GM18498 (cell line): Measurements from ENCODE around the gene NAGS.
"Not testable (repeated sequence)": the region's sequence is repeated elsewhere in the genome, so short reads cannot be mapped to it uniquely, and the experiment has no call there.

Experiments used
- ATAC-seq: cut with Tn5 transposase; IDR thresholded peaks from one replicate; pipeline ENCODE4 v1.9.1; 2021; ENCODE audit warnings: mild to moderate bottlenecking, moderate library complexity; ENCODE audit not compliant: unreplicated experiment

Gene NAGS

DNA sequence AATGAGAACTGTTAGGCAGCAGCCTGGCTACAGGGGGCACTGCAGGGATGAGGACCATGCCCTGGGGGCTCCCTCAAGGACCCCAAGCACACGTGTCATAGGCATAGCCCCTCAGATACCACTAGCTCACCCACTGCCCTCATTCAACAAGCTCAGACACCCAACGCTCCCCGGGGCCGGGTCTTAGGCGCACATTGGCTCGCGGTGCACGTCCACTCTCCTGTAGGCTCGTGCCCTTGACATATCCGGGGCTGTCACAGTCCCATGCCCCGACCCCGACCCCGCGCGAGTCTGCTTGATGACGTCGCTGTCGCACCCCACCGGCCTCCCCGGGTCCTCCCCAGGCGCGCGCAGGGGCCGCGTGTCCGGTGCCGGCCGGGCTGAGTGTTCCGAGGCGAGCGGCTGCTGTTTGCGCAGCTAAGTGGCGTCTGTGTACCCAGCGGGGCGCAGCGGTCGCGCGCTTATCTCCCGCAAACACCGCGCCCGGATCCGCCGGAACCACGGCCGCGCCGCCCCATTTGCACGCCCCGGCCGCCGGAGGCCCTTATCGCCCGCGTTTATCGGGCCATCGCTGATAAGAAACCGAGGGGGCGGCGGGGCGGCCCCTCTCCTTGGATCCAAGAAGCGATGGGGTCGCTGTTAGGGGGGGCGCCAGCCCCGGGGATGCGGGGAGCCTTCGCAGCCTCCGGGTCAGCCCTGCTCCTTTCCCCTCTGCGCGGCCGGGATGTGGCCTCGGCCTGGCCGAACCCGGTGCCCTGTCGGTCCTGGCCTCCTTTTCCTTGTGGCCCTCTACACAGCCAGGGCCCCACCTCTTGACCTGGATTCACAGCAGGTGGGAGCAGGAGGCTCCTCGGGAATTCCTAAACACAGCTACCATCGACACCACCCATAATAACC, 20.7 kb upstream of the NAGS start:
- ATAC-seq: no peak

DNA sequence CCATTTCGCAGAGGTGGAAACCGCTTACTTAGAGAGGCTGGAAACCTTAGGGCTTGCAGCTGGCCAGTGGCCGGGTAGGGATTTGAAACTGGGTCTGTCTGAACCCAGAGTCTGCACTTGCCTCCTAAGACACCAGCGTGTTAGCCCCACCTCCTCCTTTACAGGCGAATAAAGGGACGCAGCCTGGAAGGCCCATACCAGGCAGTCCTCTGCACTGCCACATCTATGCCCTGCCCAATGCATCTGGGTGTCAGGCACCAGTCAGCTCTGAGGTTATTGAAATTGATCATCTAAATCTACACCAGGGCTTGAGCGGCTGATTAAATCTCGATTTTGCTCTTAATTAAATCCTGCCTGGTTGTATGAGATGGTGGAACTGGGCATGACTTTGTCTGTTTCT, 19.9 kb upstream of the NAGS start:
- no peak for ATAC-seq

DNA sequence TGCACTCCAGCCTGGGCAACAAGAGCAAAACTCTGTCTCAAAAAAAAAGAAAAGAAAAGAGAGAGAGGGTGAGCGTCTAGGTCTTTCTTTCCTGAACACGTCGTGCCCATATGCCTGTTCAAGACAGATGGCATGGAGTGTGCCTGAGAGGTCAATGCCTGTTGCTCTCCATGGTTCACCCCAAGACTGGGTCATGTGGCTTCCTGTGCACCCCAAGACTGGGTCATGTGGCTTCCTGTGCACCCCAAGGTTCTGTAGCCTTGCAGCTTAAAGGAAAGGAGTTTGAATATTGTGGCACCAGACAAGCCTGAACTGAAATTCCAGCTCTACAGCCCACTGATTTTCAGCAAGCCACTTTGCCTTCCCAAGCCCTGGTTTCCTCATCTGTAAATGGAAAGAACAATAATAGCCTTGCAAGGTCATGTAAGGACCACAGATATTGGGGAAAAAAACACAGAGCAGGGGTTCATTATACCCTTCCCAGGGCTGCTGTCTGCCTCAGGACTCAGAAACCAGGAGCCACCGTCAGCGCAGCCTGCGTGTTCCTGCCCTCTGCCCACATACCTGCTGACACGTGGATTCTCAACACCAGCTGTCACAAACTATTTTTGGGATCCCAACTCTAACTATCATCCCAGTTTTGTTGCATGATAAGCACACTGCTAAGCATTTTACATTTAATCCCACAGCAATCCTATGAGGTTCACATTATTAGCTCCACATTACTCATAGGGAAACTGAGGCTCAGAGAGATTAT, 18.0 kb upstream of the NAGS start:
- no peak for ATAC-seq

DNA sequence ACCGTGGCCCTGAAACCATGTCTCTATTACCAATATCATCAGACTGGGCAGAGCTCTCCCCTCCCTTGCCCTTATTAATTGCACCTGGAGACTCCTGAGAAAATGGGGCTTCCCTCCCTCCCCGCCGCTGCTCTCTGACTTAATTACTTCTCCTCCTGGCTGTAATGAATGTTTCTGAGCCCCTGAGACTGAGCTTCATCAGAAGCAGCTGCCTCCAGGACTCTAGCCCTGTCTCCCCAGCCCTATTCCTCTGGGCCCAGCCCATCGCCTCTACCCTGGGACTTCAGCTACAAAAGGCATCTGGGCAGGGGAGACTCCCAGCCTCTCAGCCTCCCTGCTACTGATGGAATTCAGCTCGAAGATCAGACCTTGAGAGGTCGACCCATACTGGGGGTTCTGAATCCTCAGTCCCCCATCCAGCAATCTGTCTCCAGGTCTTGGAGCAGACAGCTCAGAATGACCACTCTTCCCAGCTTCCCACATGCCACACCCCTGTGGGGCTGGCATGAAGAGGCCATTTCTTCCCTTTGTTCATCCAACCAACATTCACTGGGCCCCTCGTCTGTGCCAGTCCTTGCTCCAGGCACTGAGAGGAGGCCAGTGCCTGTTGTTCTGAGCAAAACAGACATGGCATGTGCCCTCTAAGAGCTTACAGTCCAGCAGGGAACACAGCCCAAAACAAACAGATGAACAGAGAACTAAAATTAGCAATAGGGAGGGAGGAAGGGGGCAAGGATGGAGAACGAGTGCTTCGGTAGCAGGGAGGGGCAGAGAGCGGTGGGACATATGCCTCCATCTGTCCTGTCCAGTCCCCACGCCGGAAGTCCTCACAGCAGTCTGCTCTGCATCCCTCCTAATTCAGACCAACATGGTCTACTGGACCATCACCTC, 17.0 kb upstream of the NAGS start:
- ATAC-seq: no peak

DNA sequence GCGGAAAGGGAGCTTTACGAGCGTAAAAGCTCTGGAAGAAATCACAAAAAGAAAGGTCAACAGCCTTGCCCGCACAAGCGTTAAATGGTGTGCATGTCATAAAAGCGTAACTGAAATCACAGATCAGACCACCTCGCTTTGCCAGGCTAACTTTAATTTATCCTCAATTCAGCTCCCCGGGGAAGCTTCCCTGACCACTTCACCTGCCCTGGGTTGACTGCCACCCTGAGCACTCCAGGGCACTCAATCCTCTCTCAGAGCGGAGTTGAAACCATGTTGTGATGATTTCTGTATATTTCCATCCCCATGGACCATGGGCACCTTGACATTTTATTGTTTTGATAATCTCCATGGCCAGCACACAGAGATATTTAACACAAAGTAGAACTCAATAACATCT, 16.1 kb upstream of the NAGS start:
- no peak for ATAC-seq

- ATAC-seq: no peak
These were observed 11.8 kb upstream of the NAGS start for GRCh38 chr17:43992641-43993040.

DNA sequence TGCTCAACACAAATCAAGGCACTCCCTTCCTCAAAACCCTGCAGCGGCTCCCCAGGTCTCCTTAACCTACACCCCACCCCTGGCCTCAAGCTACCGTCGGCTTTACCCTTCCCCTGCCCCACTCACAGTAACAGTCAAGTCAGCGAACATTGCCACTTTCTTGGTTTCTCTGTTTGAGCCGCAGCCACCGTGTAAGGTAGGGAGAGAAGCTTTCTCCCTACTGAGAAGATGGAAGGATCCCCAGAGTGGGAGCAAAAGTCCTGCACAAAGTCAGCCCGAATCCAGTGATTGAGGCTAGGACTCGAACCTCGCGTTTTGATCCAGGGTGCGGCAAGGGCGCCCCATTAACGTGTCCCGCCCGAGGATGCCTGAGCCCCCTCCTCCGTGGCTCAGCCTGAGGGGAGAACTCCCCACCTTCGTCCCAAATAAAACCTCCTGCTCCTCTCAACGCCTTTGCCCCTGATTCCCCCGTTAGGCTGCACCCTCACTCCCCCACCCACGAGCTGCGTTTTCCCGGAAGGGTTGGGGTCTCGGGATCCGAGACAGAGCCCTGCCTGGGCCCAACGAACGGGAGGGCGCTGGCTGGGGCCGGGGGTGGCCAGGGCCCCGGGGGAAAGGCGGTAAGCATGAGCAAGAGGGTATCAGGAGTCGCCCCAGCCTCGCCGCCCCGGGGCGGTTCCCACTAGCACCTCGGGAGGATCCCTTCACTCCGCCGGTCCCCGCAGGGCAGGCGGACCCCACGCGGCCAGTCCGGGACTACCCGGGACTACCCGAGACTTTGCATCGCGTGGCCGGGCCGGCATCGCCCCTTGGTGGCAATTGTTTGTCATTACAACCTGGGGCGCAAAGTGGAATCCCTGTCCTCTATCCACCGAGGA, 9.9 kb upstream of the NAGS start:
- no peak for ATAC-seq

DNA sequence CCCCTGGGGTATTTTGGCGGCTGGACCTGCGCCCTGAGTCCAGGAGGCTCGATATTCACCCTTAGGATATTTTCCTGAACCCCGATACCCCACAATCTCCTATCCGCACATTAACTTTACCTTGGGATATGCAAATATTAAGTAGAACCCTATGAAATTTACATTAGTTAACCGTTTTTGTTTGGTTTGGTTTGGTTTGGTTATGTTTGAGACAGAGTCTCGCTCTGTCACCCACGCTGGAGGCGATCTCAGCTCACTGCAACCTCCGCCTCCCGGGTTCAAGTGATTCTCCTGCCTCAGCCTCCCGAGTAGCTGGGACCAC, 9.3 kb upstream of the NAGS start:
- no peak for ATAC-seq

DNA sequence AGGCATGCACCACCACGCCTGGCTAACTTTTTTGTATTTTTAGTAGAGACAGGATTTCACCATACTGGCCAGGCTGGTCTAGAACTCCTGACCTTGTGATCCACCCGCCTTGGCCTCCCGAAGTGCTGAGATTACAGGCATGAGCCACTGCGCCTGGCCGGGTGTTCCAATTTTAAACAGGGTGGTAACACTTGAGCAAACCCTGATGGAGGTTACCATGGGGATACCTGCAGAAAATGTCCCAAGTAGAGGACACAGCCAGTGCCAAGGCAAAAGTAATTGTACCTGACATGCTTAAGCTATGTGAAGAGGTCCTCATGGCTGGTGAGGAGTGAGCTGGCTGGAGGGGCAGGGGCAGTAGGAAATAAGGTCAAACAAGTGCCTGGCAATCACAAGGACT, 7.2 kb upstream of the NAGS start:
- not testable (repeated sequence) for ATAC-seq

DNA sequence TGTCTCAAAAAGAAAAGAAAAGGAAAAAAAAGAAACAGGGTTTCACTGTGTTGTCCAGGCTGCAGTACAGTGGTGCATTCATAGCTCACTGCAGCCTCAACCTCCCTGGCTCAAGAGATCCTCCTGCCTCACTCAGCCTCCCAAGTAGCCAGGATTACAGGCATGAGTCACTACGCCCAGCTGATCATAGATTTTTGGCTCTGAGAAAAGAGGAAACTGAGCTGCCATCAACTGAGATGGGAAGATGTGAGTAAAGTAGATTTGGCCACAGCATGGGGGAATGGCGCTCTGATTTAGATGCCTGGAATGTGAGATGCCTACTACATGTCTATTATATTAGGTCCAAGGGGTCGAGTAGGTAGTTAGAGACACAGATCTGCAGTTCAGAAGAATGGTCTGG, 5.9 kb upstream of the NAGS start:
- ATAC-seq: no peak

- ATAC-seq: no peak
These were observed 5.4 kb upstream of the NAGS start for GRCh38 chr17:43999024-43999423.

DNA sequence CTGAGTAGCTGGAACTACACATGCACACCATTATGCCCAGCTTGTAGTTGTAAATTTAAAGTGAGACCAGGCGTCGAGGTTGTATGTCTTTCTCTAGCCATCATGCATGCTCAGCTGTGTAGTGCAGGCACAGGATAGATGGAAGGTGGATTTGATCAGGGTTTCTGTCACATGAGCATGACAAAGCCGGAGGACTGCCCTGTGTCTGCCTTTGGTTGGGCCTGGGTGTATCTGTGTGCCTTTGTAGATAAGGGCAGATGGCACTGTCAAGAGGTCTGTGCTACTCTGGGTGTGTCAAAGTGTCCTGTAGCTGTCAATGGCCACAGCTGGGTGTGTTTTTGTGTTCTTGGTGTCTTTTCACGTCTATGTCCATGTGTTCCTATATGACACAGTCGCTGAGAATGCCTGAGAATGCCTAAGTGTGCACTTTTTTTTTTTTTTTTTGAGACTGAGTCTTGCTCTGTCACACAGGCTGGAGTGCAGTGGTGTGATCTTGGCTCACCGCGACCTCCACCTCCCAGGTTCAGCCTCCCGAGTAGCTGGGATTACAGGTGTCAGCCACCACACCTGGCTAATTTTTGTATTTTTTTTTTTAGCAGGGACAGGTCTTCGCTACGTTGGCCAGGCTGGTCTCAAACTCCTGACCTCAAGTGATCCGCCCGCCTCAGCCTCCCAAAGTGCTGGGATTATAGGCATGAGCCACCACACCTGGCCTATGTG, 4.1 kb upstream of the NAGS start:
- ATAC-seq: no peak

GRCh38 chr17:44000871-44001460, 3.5 kb upstream of the NAGS start:
- ATAC-seq: no peak

DNA sequence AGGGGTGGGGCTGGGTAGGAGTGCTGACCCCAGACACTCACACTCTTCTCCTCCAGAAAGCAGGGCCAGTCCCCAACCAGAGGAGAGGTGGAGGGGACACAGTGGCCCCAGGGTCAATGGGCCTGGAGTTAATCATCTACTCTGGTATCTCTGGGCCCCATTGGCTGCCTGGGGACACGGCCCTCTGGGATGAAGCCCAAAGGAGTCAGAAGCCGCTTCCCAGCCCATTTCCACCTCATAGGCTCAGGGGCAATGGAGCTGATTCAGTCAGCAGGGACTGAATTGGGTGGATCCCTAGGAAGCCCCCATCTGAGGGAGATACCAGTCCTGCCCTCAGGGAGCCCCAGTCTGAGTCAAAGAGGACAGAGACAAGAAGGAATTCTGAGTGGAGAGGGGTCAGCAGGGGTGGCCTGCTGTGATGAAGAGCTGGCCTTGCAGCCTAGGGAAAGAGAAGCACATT, 2.9 kb upstream of the NAGS start:
- ATAC-seq: no peak

GRCh38 chr17:44002141-44002848, 2.1 kb upstream of the NAGS start:
- no peak for ATAC-seq

DNA sequence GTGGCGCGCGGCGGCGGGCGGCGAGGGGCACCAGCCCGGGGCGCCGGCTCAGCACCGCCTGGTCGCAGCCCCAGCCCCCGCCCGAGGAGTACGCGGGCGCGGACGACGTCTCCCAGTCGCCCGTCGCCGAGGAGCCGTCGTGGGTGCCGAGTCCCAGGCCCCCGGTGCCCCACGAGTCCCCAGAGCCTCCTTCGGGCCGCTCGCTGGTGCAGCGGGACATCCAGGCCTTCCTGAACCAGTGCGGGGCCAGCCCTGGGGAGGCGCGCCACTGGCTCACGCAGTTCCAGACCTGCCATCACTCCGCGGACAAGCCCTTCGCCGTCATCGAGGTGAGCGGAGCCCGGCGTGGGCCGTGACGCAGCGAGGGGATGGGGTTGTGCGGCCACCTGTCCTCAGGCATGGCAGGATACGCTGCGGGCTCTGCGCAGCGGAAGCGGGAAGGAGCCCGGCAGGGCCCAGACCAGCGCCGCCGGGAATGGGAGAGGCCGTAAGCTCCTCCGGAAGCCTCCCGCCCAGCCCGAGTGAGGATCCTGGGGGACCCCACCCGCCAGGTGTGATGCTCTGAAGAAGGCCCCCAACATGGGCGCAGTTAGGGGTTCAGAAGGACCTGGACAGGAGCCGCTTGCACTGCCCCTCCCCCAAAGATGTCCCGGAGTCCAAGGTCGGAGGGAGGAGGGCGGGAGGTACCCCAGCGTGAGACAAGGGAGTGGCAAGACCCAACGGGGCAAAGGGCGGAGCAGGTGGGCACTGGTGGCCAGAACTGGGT, 522 bp downstream of the NAGS start:
- ATAC-seq: no peak

- ATAC-seq: no peak
These were observed 1.3 kb downstream of the NAGS start for GRCh38 chr17:44005527-44006271.
